Vagina (tissue), 2 donors: Measurements from ENCODE around the gene MCUR1.
"Not testable (repeated sequence)": the region's sequence is repeated elsewhere in the genome, so short reads cannot be mapped to it uniquely, and the experiment has no call there.

ENCODE experiments used
- POLR2A ChIP-seq, 2 donors: fragments of 450-650 bp; IDR thresholded peaks; one replicate each; pipeline ENCODE4 v1.6.1; 2017; ENCODE audit warnings: antibody characterized with exemption in 2 of 2, mild to moderate bottlenecking in 2 of 2, moderate library complexity in 2 of 2
- POLR2AphosphoS5 ChIP-seq, 2 donors: sonication (generic); formaldehyde crosslinking; IDR thresholded peaks; one replicate each; pipeline ENCODE4 v1.9.0; 2017; ENCODE audit warnings: antibody characterized with exemption in 2 of 2, mild to moderate bottlenecking in 2 of 2, low read depth in 1 of 2; ENCODE audit not compliant: insufficient read depth in 1 of 2
- TF ChIP-seq, protein P1 (sequence below), 3 experiments: fragments of 450-650 bp in 2 of 3; fragments of 200-600 bp in 1 of 3; sonication (generic) in 1 of 3; IDR thresholded peaks; one replicate each; pipeline ENCODE4 v1.5.1; 2017 to 2019; ENCODE audit warnings: antibody characterized with exemption in 3 of 3, mild to moderate bottlenecking in 2 of 3, moderate library complexity in 2 of 3

DNA sequence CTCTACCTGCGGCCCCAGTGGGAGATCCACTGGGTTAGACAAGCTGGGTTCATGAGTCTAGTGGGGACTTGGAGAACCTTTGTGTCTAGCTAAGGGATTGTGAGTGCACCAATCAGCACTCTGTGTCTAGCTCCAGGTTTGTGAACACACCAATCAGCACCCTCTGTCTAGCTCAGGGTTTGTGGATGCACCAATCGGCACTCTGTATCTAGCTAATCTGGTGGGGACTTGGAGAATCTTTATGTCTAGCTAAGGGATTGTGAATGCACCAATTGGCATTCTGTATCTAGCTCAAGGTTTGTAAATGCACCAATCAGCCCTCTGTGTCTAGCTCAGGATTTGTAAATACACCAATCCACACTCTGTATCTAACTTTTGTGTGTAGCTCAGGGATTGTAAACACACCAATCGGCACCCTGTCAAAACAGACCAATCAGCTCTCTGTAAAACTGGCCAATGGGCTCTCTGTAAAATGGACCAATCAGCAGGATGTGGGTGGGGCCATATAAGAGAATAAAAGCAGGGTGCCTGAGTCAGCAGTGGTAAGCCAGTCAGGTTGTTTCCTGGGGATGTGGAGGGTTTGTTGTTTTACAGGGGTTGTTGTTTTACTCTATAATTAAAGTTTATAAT, 46.3 kb upstream of the MCUR1 start:
- TF ChIP-seq, protein P1, sequence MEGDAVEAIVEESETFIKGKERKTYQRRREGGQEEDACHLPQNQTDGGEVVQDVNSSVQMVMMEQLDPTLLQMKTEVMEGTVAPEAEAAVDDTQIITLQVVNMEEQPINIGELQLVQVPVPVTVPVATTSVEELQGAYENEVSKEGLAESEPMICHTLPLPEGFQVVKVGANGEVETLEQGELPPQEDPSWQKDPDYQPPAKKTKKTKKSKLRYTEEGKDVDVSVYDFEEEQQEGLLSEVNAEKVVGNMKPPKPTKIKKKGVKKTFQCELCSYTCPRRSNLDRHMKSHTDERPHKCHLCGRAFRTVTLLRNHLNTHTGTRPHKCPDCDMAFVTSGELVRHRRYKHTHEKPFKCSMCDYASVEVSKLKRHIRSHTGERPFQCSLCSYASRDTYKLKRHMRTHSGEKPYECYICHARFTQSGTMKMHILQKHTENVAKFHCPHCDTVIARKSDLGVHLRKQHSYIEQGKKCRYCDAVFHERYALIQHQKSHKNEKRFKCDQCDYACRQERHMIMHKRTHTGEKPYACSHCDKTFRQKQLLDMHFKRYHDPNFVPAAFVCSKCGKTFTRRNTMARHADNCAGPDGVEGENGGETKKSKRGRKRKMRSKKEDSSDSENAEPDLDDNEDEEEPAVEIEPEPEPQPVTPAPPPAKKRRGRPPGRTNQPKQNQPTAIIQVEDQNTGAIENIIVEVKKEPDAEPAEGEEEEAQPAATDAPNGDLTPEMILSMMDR (IDR thresholded peaks at IDR 0.05) = not testable (repeated sequence)
- TF ChIP-seq POLR2A (IDR thresholded peaks at IDR 0.05); POLR2AphosphoS5 (IDR thresholded peaks at IDR 0.05; ENCODE audit: insufficient read depth in 1 of 2, low read depth in 1 of 2): not testable (repeated sequence)
